Stomach smooth muscle (tissue), 2 donors: ENCODE measurements around the gene COL20A1.

Experiments
- H3K27ac ChIP-seq: one replicate; pipeline ENCODE4 v1.7.0; 2013; ENCODE audit warnings: mild to moderate bottlenecking, low read length, inconsistent platforms
- H3K27me3 ChIP-seq, 2 donors: one replicate each; pipeline ENCODE4 v1.7.0; 2013; ENCODE audit warnings: low read length in 2 of 2; ENCODE audit not compliant: insufficient read depth in 2 of 2, control insufficient read depth in 1 of 2
- H3K36me3 ChIP-seq, 2 donors: one replicate each; pipeline ENCODE4 v1.7.0; 2013; ENCODE audit warnings: low read length in 2 of 2; ENCODE audit not compliant: control insufficient read depth in 2 of 2, insufficient read depth in 2 of 2
- H3K4me1 ChIP-seq: one replicate; pipeline ENCODE4 v1.7.0; 2013; ENCODE audit warnings: low read length; ENCODE audit not compliant: control insufficient read depth, insufficient read depth
- H3K4me3 ChIP-seq, 2 donors: one replicate each; pipeline ENCODE4 v1.7.0; 2013; ENCODE audit warnings: low read length in 2 of 2
- H3K9ac ChIP-seq, 2 donors: one replicate each; pipeline ENCODE4 v1.7.0; 2013; ENCODE audit warnings: low read length in 2 of 2, mild to moderate bottlenecking in 1 of 2
- H3K9me3 ChIP-seq, 2 donors: one replicate each; pipeline ENCODE4 v1.7.0; 2013; ENCODE audit warnings: low read length in 2 of 2; ENCODE audit not compliant: control insufficient read depth in 2 of 2
- donor health status: healthy.
- donor health status: Pancreatic carcinoma.

The COL20A1 gene

DNA sequence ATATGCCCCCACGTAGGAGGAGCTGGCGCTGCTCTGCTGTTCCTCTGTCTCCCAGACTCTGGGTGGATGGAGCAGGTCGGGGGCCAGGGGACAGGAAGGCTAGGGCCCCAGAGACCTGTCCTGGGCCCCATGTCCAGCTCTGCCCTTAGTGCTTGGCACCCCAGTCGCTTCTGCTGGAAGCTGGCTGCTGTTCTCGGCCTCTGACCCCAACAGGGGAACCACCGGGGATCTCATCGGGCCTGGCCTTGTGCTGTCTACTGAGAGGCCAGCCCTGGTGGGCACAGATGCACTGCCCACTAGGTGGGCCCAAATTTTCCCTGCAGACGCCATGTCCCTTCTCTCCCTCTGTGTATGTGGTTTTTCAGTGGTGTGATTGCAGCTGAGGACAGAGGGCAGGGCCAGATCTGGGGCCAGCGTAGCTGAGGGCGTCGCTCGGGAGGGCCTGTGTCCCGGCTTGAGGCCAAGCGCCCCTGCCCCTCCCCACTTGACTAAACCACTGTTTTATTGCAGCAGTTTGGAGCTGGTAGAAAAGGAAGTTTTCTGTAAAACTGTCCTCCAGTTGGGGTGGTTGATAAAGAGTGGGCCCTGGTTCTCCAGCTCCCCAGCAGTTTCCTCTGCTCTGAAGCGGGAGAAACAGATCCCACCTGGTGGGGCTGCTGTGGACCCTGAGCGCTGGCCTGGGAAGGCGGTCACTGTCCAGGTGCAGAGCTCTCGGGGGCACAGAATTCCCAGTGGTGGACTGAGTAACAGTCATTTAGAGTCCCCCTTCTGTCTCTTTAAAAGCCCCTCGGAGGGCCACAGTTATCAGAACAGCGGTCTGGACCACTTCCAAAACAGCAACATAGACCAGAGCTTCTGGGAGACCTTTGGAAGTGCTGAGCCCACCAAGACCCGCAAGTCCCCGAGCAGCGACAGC lies 5.9 kb upstream of the COL20A1 start:
- Histone ChIP-seq H3K27ac (no peak overlapping the region), H3K9me3 (no peaks in the 10 kb centered on the region), H3K27me3 (no peaks in the 10 kb centered on the region), H3K36me3 (peaks cover 13 to 24% of the 10 kb centered on the region in 2 donors), H3K4me3 (no peak overlapping the region), H3K4me1 (peaks cover 6% of the 10 kb centered on the region), H3K9ac (no peak overlapping the region)

GRCh38 chr20:63287697-63288580 lies 5.0 kb upstream of the COL20A1 start:
- H3K9ac ChIP-seq: no peak overlapping the region
- no peak overlapping the region for H3K4me3 ChIP-seq
- no peaks in the 10 kb centered on the region for H3K27me3 ChIP-seq
- H3K4me1 ChIP-seq: peaks cover 6% of the 10 kb centered on the region
- peaks cover 13 to 19% of the 10 kb centered on the region in 2 donors for H3K36me3 ChIP-seq
- no peak overlapping the region for H3K27ac ChIP-seq
- H3K9me3 ChIP-seq: no peaks in the 10 kb centered on the region

GRCh38 chr20:63288581-63289251 lies 4.3 kb upstream of the COL20A1 start:
- no peak overlapping the region for H3K9ac ChIP-seq
- H3K36me3 ChIP-seq: peaks cover 7 to 12% of the 10 kb centered on the region in 2 donors
- H3K9me3 ChIP-seq: no peaks in the 10 kb centered on the region
- no peak overlapping the region for H3K27ac ChIP-seq
- H3K27me3 ChIP-seq: no peaks in the 10 kb centered on the region
- H3K4me1 ChIP-seq: peaks cover 6% of the 10 kb centered on the region
- no peak overlapping the region for H3K4me3 ChIP-seq

GRCh38 chr20:63289311-63290135 lies 3.5 kb upstream of the COL20A1 start:
- Histone ChIP-seq H3K9ac (no peak overlapping the region), H3K36me3 (peaks cover 7 to 10% of the 10 kb centered on the region in 2 donors), H3K9me3 (no peaks in the 10 kb centered on the region), H3K4me3 (no peak overlapping the region), H3K4me1 (peaks cover 6% of the 10 kb centered on the region), H3K27me3 (peaks cover 0 to 2% of the 10 kb centered on the region in 2 donors), H3K27ac (no peak overlapping the region)

DNA sequence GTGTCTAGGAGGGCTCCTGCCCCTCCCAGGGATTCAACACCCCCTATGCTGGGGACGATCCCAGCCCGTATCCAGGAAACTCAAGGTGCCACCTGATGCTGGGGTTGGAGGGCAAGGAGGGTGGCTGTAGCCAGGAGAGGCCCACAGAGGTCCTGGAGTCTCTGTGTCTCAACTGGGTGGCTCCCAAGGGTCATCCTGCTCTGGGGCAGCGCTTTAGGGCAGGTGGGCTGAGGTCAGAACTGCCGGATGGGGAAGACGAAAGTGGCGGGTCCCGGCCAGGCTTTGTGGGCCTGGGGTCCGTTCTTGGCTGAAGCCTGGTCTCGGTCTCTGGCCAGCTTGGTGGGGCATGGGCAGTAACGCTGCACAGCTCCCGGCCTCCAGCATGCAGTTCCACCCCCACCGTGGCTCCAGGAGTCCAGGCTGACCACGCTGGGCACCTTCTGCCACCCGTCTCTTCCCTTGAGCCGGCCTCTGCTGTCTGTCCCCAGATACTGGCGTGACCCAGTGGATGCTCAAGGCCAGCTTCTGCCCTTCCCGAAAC lies 2.8 kb upstream of the COL20A1 start:
- H3K9ac ChIP-seq: no peak overlapping the region
- no peak overlapping the region for H3K4me3 ChIP-seq
- peaks cover 6% of the 10 kb centered on the region for H3K4me1 ChIP-seq
- H3K27me3 ChIP-seq: peaks cover 5 to 7% of the 10 kb centered on the region in 2 donors
- H3K36me3 ChIP-seq: peaks cover 7 to 10% of the 10 kb centered on the region in 2 donors
- no peaks in the 10 kb centered on the region for H3K9me3 ChIP-seq
- no peak overlapping the region for H3K27ac ChIP-seq

GRCh38 chr20:63290677-63291472 lies 2.1 kb upstream of the COL20A1 start:
- no peaks in the 10 kb centered on the region for H3K9me3 ChIP-seq
- H3K36me3 ChIP-seq: peaks cover 5 to 7% of the 10 kb centered on the region in 2 donors
- no peak overlapping the region for H3K9ac ChIP-seq
- H3K27me3 ChIP-seq: peaks cover 10% of the 10 kb centered on the region in 2 donors
- H3K27ac ChIP-seq: no peak overlapping the region
- H3K4me3 ChIP-seq: no peak overlapping the region
- H3K4me1 ChIP-seq: peaks cover 6% of the 10 kb centered on the region

DNA sequence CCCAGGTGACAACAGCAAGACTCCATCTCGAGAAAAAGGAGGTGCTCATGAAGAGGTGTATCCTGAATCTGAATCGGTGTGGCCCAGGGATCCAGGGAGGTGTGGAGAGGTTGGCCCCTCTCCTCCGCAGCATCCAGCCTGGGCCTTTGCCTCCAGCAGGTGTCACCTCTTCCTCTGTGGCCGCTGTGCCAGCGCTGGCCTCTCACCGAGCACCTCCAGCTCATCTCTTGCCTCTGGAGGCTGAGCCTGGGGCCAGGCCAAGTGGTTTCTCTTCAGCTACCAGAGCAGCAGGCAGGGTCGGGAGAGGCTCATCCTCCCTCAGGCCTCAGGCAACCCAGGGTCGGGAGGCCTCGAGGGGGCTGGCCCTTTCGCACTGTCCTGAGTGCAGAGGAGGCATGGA lies 1.2 kb upstream of the COL20A1 start:
- Histone ChIP-seq H3K27me3 (peaks cover 13 to 16% of the 10 kb centered on the region in 2 donors), H3K36me3 (peaks cover 3 to 7% of the 10 kb centered on the region in 2 donors), H3K4me1 (peaks cover 6% of the 10 kb centered on the region), H3K9ac (no peak overlapping the region), H3K27ac (no peak overlapping the region), H3K4me3 (no peak overlapping the region), H3K9me3 (no peaks in the 10 kb centered on the region)

DNA sequence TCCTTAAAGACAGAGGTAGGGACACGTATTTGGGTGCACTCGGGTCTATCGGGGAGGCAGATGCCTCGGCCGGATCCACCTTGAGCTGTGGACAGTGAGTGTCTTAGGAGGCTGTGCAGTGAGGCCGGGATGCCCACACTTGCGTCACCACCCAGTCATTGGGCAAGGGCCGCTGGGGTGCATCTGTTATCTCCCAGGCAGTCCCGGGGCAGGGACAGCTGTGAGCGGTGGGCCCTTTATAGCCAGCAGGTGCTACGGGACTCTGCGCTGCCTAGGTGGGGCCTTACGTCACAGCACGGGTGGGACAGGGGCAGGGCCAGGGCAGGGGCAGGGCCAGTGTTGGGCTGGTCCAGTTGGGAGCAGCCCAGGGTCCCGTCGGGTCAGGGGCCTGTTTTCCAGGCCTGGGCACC lies 689 bp upstream of the COL20A1 start:
- Histone ChIP-seq H3K9me3 (no peaks in the 10 kb centered on the region), H3K9ac (no peak overlapping the region), H3K27ac (no peak overlapping the region), H3K27me3 (peaks cover 15 to 16% of the 10 kb centered on the region in 2 donors), H3K36me3 (peaks cover 3 to 7% of the 10 kb centered on the region in 2 donors), H3K4me1 (peaks cover 6% of the 10 kb centered on the region), H3K4me3 (no peak overlapping the region)

GRCh38 chr20:63293456-63293855 lies 470 bp downstream of the COL20A1 start:
- Histone ChIP-seq H3K27ac (no peak overlapping the region), H3K4me1 (peaks cover 6% of the 10 kb centered on the region), H3K9ac (no peak overlapping the region), H3K27me3 (peaks cover 22 to 25% of the 10 kb centered on the region in 2 donors), H3K36me3 (peaks cover under 1 to 2% of the 10 kb centered on the region in 2 donors), H3K4me3 (no peak overlapping the region), H3K9me3 (no peaks in the 10 kb centered on the region)
